WTC11 (cell line): ENCODE data around the gene CDC23. TPM values are rescaled to one million over a fixed set of nuclear protein-coding genes. Genes with fewer than 3 reads are reported as not detected.

Source experiments
- ATAC-seq: fragments of 200-7000 bp; cut with Tn5 transposase; 2 replicates; pipeline ENCODE4 v1.10.0; 2021; ENCODE audit warnings: mild to moderate bottlenecking, moderate library complexity
- CTCF ChIA-PET: fragments of 300-600 bp; sonication (Branson Sonifier 250); formaldehyde crosslinking; loops from one replicate; lab custom pipeline; 2021; ENCODE audit warnings: antibody characterized with exemption; lab: Charles Lee
- POLR2A ChIA-PET: fragments of 350-600 bp; sonication (Branson Sonifier 250); formaldehyde crosslinking; loops from one replicate; lab custom pipeline; 2021; ENCODE audit warnings: antibody characterized with exemption; lab: Charles Lee
- DNase-seq: peaks from one replicate; pipeline ENCODE4 v3.0.0; 2021; ENCODE audit warnings: low spot score
- H3K27ac Mint-ChIP-seq: 2 replicates; pipeline ENCODE4 v1.8.0; 2021; ENCODE audit warnings: mixed read lengths
- H3K27me3 Mint-ChIP-seq: 2 replicates; pipeline ENCODE4 v1.8.0; 2021; ENCODE audit warnings: low read depth, mild to moderate bottlenecking, moderate library complexity, mixed read lengths
- H3K36me3 Mint-ChIP-seq: 2 replicates; pipeline ENCODE4 v1.8.0; 2021; ENCODE audit warnings: mixed read lengths
- H3K4me1 Mint-ChIP-seq: 2 replicates; pipeline ENCODE4 v1.8.0; 2022; ENCODE audit warnings: mixed read lengths
- H3K4me3 Mint-ChIP-seq: 2 replicates; pipeline ENCODE4 v1.8.0; 2021; ENCODE audit warnings: mild to moderate bottlenecking, moderate library complexity, mixed read lengths
- H3K9me3 Mint-ChIP-seq: 2 replicates; pipeline ENCODE4 v1.8.0; 2021; ENCODE audit warnings: mixed read lengths
- FOXK1 ChIP-seq: sonication (generic); formaldehyde crosslinking; IDR thresholded peaks from 2 replicates; pipeline ENCODE4 v1.8.0; 2022; ENCODE audit warnings: mild to moderate bottlenecking, moderate library complexity, missing genetic modification reagents
- NFATC4 ChIP-seq: fragments of 250-450 bp; sonication (Bioruptor Pico); IDR thresholded peaks from 2 replicates; pipeline ENCODE4 v1.9.0; 2021; ENCODE audit warnings: mild to moderate bottlenecking
- OVOL2 ChIP-seq: fragments of 250-450 bp; sonication (Bioruptor Pico); IDR thresholded peaks from 2 replicates; pipeline ENCODE4 v1.9.0; 2021; ENCODE audit warnings: mild to moderate bottlenecking, borderline replicate concordance
- ZBTB21 ChIP-seq: sonication (generic); formaldehyde crosslinking; IDR thresholded peaks from 2 replicates; pipeline ENCODE4 v1.8.1; 2023; ENCODE audit warnings: mild to moderate bottlenecking, missing genetic modification reagents, borderline replicate concordance
- ZNF232 ChIP-seq: sonication (generic); formaldehyde crosslinking; IDR thresholded peaks from 2 replicates; pipeline ENCODE4 v1.8.0; 2022; ENCODE audit warnings: mild to moderate bottlenecking, missing genetic modification reagents
- total RNA-seq: library from RNA; stranded (reverse); gene quantifications from 3 replicates; pipeline ENCODE4 v1.2.3, GENCODE V29; 2021
- TF ChIP-seq, protein P1 (sequence below): sonication (generic); formaldehyde crosslinking; IDR thresholded peaks from 2 replicates; pipeline ENCODE4 v1.8.1; 2023; ENCODE audit warnings: mild to moderate bottlenecking, missing genetic modification reagents
- TF ChIP-seq, protein P2 (sequence below): sonication (generic); formaldehyde crosslinking; IDR thresholded peaks from 2 replicates; pipeline ENCODE4 v1.8.1; 2023; ENCODE audit warnings: mild to moderate bottlenecking, missing genetic modification reagents, borderline replicate concordance
- TF ChIP-seq, protein P3 (sequence below): sonication (generic); formaldehyde crosslinking; IDR thresholded peaks from 2 replicates; pipeline ENCODE4 v1.8.1; 2022; ENCODE audit warnings: low read depth, missing genetic modification reagents, borderline replicate concordance
- TF ChIP-seq, protein P4 (sequence below): sonication (generic); formaldehyde crosslinking; IDR thresholded peaks from 2 replicates; pipeline ENCODE4 v1.8.0; 2023; ENCODE audit warnings: mild to moderate bottlenecking, missing genetic modification reagents
- TF ChIP-seq, protein P5 (sequence below): sonication (generic); formaldehyde crosslinking; IDR thresholded peaks from 2 replicates; pipeline ENCODE4 v1.8.1; 2022; ENCODE audit warnings: low read depth, mild to moderate bottlenecking, moderate library complexity, missing genetic modification reagents, borderline replicate concordance
- TF ChIP-seq, protein P6 (sequence below): sonication (generic); formaldehyde crosslinking; IDR thresholded peaks from 2 replicates; pipeline ENCODE4 v1.8.0; 2023; ENCODE audit warnings: missing genetic modification reagents

The CDC23 gene
- total RNA-seq, 1 experiment from 2014 or later = 43.8 TPM

DNA sequence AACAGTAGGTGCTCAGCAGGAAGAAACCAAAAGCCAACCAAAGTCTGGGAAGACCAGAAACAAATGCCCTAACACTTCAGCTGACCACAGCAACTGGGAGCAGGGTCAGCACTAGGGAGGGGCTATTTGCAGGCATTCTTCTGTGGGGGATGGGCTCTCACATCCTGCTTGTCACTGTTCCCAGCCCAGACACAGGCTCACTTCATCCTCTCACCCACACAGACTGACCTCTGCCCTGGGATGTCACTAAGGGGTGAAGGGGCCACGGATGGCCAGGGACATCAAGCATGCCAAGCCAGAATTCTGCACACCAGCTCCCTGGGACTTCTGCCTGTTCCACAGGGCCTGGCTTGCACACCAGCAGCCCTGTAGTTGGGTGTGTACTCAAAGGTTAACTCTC, 32.6 kb upstream of the CDC23 start (continued):
- TF ChIP-seq, protein P1, sequence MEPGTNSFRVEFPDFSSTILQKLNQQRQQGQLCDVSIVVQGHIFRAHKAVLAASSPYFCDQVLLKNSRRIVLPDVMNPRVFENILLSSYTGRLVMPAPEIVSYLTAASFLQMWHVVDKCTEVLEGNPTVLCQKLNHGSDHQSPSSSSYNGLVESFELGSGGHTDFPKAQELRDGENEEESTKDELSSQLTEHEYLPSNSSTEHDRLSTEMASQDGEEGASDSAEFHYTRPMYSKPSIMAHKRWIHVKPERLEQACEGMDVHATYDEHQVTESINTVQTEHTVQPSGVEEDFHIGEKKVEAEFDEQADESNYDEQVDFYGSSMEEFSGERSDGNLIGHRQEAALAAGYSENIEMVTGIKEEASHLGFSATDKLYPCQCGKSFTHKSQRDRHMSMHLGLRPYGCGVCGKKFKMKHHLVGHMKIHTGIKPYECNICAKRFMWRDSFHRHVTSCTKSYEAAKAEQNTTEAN (CRISPR knock-in tag) = no peak
- TF ChIP-seq, protein P2, sequence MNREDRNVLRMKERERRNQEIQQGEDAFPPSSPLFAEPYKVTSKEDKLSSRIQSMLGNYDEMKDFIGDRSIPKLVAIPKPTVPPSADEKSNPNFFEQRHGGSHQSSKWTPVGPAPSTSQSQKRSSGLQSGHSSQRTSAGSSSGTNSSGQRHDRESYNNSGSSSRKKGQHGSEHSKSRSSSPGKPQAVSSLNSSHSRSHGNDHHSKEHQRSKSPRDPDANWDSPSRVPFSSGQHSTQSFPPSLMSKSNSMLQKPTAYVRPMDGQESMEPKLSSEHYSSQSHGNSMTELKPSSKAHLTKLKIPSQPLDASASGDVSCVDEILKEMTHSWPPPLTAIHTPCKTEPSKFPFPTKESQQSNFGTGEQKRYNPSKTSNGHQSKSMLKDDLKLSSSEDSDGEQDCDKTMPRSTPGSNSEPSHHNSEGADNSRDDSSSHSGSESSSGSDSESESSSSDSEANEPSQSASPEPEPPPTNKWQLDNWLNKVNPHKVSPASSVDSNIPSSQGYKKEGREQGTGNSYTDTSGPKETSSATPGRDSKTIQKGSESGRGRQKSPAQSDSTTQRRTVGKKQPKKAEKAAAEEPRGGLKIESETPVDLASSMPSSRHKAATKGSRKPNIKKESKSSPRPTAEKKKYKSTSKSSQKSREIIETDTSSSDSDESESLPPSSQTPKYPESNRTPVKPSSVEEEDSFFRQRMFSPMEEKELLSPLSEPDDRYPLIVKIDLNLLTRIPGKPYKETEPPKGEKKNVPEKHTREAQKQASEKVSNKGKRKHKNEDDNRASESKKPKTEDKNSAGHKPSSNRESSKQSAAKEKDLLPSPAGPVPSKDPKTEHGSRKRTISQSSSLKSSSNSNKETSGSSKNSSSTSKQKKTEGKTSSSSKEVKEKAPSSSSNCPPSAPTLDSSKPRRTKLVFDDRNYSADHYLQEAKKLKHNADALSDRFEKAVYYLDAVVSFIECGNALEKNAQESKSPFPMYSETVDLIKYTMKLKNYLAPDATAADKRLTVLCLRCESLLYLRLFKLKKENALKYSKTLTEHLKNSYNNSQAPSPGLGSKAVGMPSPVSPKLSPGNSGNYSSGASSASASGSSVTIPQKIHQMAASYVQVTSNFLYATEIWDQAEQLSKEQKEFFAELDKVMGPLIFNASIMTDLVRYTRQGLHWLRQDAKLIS (CRISPR knock-in tag) = no peak
- TF ChIP-seq, all 79 proteins: peak for 0

DNA sequence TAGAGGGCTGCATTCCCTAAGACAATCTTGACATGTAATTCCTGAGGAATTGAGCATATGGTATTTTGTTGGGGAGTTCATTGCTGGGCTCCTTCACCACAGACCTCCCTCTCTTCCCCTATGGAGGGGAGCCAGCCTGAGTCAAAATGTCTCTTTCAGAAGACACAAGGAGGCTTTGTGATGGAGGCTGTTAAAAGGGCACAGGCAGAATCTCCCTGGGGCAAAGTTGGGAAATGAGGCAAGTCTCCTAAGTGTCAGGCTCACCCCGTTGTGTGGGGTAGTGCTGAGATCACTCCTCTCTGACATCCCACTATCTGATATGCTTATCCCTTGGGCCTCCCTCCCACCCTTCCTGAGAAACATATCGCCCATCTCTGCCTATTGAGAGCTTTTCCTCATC, 30.7 kb upstream of the CDC23 start:
- DNase-seq = no peak
- Mint-ChIP-seq H3K36me3 (no peaks in the 10 kb centered on the region), H3K27me3 (peaks cover 54% of the 10 kb centered on the region), H3K4me1 (peaks cover 17% of the 10 kb centered on the region), H3K4me3 (no peak overlapping the region), H3K27ac (no peak overlapping the region), H3K9me3 (no peaks in the 10 kb centered on the region)
- no peak for ATAC-seq
- POLR2A ChIA-PET = interaction anchor here (1.0 kb wide), 1 partner anchor 32 kb away, joined by 4 read pairs; no protein-coding TSS in a partner anchor
- CTCF ChIA-PET = interaction anchor here (0.6 to 3.1 kb wide), 3 partner anchors 20 to 109 kb away, joined by 3 to 18 read pairs (median 3); partner anchors contain the start of gene KDM3B
- no peak for TF ChIP-seq ZNF232
- no peak for TF ChIP-seq FOXK1 (CRISPR knock-in tag)
- no peak for TF ChIP-seq OVOL2
- TF ChIP-seq, protein P3, sequence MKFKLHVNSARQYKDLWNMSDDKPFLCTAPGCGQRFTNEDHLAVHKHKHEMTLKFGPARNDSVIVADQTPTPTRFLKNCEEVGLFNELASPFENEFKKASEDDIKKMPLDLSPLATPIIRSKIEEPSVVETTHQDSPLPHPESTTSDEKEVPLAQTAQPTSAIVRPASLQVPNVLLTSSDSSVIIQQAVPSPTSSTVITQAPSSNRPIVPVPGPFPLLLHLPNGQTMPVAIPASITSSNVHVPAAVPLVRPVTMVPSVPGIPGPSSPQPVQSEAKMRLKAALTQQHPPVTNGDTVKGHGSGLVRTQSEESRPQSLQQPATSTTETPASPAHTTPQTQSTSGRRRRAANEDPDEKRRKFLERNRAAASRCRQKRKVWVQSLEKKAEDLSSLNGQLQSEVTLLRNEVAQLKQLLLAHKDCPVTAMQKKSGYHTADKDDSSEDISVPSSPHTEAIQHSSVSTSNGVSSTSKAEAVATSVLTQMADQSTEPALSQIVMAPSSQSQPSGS = no peak
- TF ChIP-seq, protein P4, sequence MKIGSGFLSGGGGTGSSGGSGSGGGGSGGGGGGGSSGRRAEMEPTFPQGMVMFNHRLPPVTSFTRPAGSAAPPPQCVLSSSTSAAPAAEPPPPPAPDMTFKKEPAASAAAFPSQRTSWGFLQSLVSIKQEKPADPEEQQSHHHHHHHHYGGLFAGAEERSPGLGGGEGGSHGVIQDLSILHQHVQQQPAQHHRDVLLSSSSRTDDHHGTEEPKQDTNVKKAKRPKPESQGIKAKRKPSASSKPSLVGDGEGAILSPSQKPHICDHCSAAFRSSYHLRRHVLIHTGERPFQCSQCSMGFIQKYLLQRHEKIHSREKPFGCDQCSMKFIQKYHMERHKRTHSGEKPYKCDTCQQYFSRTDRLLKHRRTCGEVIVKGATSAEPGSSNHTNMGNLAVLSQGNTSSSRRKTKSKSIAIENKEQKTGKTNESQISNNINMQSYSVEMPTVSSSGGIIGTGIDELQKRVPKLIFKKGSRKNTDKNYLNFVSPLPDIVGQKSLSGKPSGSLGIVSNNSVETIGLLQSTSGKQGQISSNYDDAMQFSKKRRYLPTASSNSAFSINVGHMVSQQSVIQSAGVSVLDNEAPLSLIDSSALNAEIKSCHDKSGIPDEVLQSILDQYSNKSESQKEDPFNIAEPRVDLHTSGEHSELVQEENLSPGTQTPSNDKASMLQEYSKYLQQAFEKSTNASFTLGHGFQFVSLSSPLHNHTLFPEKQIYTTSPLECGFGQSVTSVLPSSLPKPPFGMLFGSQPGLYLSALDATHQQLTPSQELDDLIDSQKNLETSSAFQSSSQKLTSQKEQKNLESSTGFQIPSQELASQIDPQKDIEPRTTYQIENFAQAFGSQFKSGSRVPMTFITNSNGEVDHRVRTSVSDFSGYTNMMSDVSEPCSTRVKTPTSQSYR = no peak
- no peak for TF ChIP-seq NFATC4 (CRISPR knock-in tag)
- TF ChIP-seq, protein P5, sequence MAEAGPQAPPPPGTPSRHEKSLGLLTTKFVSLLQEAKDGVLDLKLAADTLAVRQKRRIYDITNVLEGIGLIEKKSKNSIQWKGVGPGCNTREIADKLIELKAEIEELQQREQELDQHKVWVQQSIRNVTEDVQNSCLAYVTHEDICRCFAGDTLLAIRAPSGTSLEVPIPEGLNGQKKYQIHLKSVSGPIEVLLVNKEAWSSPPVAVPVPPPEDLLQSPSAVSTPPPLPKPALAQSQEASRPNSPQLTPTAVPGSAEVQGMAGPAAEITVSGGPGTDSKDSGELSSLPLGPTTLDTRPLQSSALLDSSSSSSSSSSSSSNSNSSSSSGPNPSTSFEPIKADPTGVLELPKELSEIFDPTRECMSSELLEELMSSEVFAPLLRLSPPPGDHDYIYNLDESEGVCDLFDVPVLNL (CRISPR knock-in tag) = no peak
- TF ChIP-seq, protein P6, sequence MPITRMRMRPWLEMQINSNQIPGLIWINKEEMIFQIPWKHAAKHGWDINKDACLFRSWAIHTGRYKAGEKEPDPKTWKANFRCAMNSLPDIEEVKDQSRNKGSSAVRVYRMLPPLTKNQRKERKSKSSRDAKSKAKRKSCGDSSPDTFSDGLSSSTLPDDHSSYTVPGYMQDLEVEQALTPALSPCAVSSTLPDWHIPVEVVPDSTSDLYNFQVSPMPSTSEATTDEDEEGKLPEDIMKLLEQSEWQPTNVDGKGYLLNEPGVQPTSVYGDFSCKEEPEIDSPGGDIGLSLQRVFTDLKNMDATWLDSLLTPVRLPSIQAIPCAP (CRISPR knock-in tag) = no peak
- no peak for TF ChIP-seq ZBTB21 (CRISPR knock-in tag)
